K562 (cell line): ENCODE results near the gene PRTN3. TPM values are rescaled to one million over a fixed set of nuclear protein-coding genes. Genes with fewer than 3 reads are reported as not detected.

Source experiments
- GATAD2A ChIP-seq: fragments of 450-650 bp; IDR thresholded peaks from 2 replicates; pipeline ENCODE4 v1.6.1; 2017
- HDAC3 ChIP-seq: fragments of 450-650 bp; IDR thresholded peaks from 2 replicates; pipeline ENCODE4 v1.6.1; 2018; ENCODE audit warnings: borderline replicate concordance, mild to moderate bottlenecking, moderate library complexity; ENCODE audit not compliant: partially characterized antibody
- HDGF ChIP-seq: fragments of 450-650 bp; IDR thresholded peaks from 2 replicates; pipeline ENCODE4 v1.6.1; 2016
- ILK ChIP-seq: fragments of 450-650 bp; IDR thresholded peaks from 2 replicates; pipeline ENCODE4 v1.6.1; 2016; ENCODE audit warnings: missing genetic modification characterization, low read depth, mild to moderate bottlenecking, missing compliant biosample characterization, moderate library complexity, borderline replicate concordance
- JUN ChIP-seq, 2 experiments: sonication (generic) in 1 of 2; formaldehyde crosslinking in 1 of 2; IDR thresholded peaks; 2 replicates each; pipeline versions ENCODE4 v1.6.1 to v1.8.0; 2012 to 2022; ENCODE audit warnings: borderline replicate concordance in 2 of 2, mild to moderate bottlenecking in 2 of 2, improper control_type of control experiment in 1 of 2, low read depth in 1 of 2, low read length in 1 of 2, missing genetic modification reagents in 1 of 2
- JUND ChIP-seq, 2 experiments: IDR thresholded peaks; 2 replicates in 1 of 2; 3 replicates in 1 of 2; pipeline ENCODE4 v1.6.1; 2011; ENCODE audit warnings: borderline replicate concordance in 2 of 2, low read depth in 2 of 2, low read length in 2 of 2, improper control_type of control experiment in 1 of 2, missing biosample characterization in 1 of 2, missing genetic modification characterization in 1 of 2, missing genetic modification reagents in 1 of 2
- MCM2 ChIP-seq: fragments of 450-650 bp; IDR thresholded peaks from 2 replicates; pipeline ENCODE4 v1.6.1; 2017; ENCODE audit warnings: low read depth, mild to moderate bottlenecking
- NR2C1 ChIP-seq, 2 experiments: fragments of 450-650 bp; IDR thresholded peaks; 2 replicates each; pipeline ENCODE4 v1.6.1; 2017; ENCODE audit warnings: mild to moderate bottlenecking in 2 of 2, antibody characterized with exemption in 1 of 2, inconsistent platforms in 1 of 2, missing compliant biosample characterization in 1 of 2, missing genetic modification characterization in 1 of 2
- NRF1 ChIP-seq, 2 experiments: fragments of 450-650 bp; IDR thresholded peaks in 1 of 2; conservative IDR thresholded peaks in 1 of 2; 2 replicates each; pipeline ENCODE4 v1.6.1; 2014; ENCODE audit warnings: mild to moderate bottlenecking in 2 of 2
- SMARCE1 ChIP-seq: fragments of 450-650 bp; IDR thresholded peaks from 2 replicates; pipeline ENCODE4 v1.7.1; 2016; ENCODE audit warnings: mild to moderate bottlenecking
- SRF ChIP-seq, 2 experiments: fragments of 250-450, 450-650 bp in 1 of 2; sonication (Bioruptor Pico) in 1 of 2; sonication (generic) in 1 of 2; formaldehyde crosslinking; IDR thresholded peaks; 2 replicates each; pipeline versions ENCODE4 v1.5.0 to v1.5.1; 2020 to 2022; ENCODE audit warnings: mild to moderate bottlenecking in 1 of 2, missing genetic modification reagents in 1 of 2
- TAF9B ChIP-seq: fragments of 450-650 bp; IDR thresholded peaks from 2 replicates; pipeline ENCODE4 v1.6.1; 2018; ENCODE audit warnings: mild to moderate bottlenecking; ENCODE audit not compliant: partially characterized antibody
- TEAD1 ChIP-seq, 2 experiments: fragments of 450-650 bp in 1 of 2; sonication (generic) in 1 of 2; formaldehyde crosslinking; IDR thresholded peaks; 2 replicates each; pipeline versions ENCODE4 v1.4.0 to v1.8.0; 2020 to 2022; ENCODE audit warnings: mild to moderate bottlenecking in 2 of 2, missing genetic modification reagents in 1 of 2
- WHSC1 ChIP-seq: IDR thresholded peaks from one replicate; pipeline ENCODE4 v1.6.1; 2012; ENCODE audit warnings: low read length, control low read depth, inconsistent platforms
- ZBTB7A ChIP-seq: IDR thresholded peaks from 2 replicates; pipeline ENCODE4 v1.6.1; 2011; ENCODE audit warnings: low read depth, mild to moderate bottlenecking, low read length, moderate library complexity, borderline replicate concordance; ENCODE audit not compliant: control insufficient read depth
- ZC3H11A ChIP-seq: IDR thresholded peaks from 2 replicates; pipeline ENCODE4 v1.6.1; 2012; ENCODE audit warnings: low read depth, low read length, improper control_type of control experiment
- ZNF561 ChIP-seq: fragments of 450-650 bp; formaldehyde crosslinking; conservative IDR thresholded peaks from 2 replicates; pipeline ENCODE4 v1.4.0; 2020; ENCODE audit warnings: mild to moderate bottlenecking, moderate library complexity
- ZNF668 ChIP-seq: fragments of 250-450 bp; sonication (Bioruptor Pico); IDR thresholded peaks from 2 replicates; pipeline ENCODE4 v1.8.0; 2022; ENCODE audit warnings: mild to moderate bottlenecking, inconsistent platforms
- ZNF76 ChIP-seq: fragments of 250-450 bp; sonication (Bioruptor Pico); IDR thresholded peaks from 2 replicates; pipeline ENCODE4 v1.4.0; 2020; ENCODE audit warnings: mild to moderate bottlenecking, moderate library complexity, borderline replicate concordance
- ZNF785 ChIP-seq: fragments of 250-450 bp; sonication (Bioruptor Pico); IDR thresholded peaks from 2 replicates; pipeline ENCODE4 v1.4.0; 2020; ENCODE audit warnings: mild to moderate bottlenecking
- polyA plus RNA-seq, 8 experiments: library from polyadenylated mRNA; depleted of rRNA in 4 of 8; stranded (reverse) in 5 of 8; unstranded in 3 of 8; fragments of >200 nt; fragmentation: Nextera tagmentation in 2 of 8; fragmentation: Illumina TruSeq in 1 of 8; extraction: Ambion mirVana in 2 of 8; extraction: Trizol in 1 of 8; gene quantifications; 2 replicates each; pipeline versions ENCODE4 v1.2.1 to v1.2.3, GENCODE V29; 2011 to 2014; ENCODE audit warnings: inconsistent platforms in 1 of 8, missing spikeins in 1 of 8
- total RNA-seq, 7 experiments: library from RNA; depleted of rRNA in 6 of 7; stranded (reverse); fragments of >200 nt in 6 of 7; fragmentation: Illumina TruSeq in 2 of 7; extraction: Trizol in 2 of 7; gene quantifications; 2 replicates each; pipeline versions ENCODE4 v1.2.1 to v1.2.3, GENCODE V29; 2011 to 2021; ENCODE audit warnings: low replicate concordance in 1 of 7
- TF ChIP-seq, protein P1 (sequence below): sonication (generic); formaldehyde crosslinking; IDR thresholded peaks from 2 replicates; pipeline ENCODE4 v1.8.0; 2023; ENCODE audit warnings: missing genetic modification reagents, mild to moderate bottlenecking, borderline replicate concordance
- TF ChIP-seq, protein P2 (sequence below): fragments of 250-450 bp; sonication (Bioruptor Pico); IDR thresholded peaks from 2 replicates; pipeline ENCODE4 v1.5.0; 2022; ENCODE audit warnings: mild to moderate bottlenecking

PRTN3 gene
- total and polyA plus RNA-seq, 9 of the 15 experiments (the other 6 are each of a cell fraction or from before 2014, with no cell fraction given) = 0.14 to 0.86 (median 0.43) TPM; not detected in 3

- TF ChIP-seq, protein P1, sequence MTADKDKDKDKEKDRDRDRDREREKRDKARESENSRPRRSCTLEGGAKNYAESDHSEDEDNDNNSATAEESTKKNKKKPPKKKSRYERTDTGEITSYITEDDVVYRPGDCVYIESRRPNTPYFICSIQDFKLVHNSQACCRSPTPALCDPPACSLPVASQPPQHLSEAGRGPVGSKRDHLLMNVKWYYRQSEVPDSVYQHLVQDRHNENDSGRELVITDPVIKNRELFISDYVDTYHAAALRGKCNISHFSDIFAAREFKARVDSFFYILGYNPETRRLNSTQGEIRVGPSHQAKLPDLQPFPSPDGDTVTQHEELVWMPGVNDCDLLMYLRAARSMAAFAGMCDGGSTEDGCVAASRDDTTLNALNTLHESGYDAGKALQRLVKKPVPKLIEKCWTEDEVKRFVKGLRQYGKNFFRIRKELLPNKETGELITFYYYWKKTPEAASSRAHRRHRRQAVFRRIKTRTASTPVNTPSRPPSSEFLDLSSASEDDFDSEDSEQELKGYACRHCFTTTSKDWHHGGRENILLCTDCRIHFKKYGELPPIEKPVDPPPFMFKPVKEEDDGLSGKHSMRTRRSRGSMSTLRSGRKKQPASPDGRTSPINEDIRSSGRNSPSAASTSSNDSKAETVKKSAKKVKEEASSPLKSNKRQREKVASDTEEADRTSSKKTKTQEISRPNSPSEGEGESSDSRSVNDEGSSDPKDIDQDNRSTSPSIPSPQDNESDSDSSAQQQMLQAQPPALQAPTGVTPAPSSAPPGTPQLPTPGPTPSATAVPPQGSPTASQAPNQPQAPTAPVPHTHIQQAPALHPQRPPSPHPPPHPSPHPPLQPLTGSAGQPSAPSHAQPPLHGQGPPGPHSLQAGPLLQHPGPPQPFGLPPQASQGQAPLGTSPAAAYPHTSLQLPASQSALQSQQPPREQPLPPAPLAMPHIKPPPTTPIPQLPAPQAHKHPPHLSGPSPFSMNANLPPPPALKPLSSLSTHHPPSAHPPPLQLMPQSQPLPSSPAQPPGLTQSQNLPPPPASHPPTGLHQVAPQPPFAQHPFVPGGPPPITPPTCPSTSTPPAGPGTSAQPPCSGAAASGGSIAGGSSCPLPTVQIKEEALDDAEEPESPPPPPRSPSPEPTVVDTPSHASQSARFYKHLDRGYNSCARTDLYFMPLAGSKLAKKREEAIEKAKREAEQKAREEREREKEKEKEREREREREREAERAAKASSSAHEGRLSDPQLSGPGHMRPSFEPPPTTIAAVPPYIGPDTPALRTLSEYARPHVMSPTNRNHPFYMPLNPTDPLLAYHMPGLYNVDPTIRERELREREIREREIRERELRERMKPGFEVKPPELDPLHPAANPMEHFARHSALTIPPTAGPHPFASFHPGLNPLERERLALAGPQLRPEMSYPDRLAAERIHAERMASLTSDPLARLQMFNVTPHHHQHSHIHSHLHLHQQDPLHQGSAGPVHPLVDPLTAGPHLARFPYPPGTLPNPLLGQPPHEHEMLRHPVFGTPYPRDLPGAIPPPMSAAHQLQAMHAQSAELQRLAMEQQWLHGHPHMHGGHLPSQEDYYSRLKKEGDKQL (CRISPR knock-in tag) = no peak
- TF ChIP-seq TEAD1 (CRISPR knock-in tag; IDR thresholded peaks at IDR 0.05) (no peak), NRF1 (conservative IDR thresholded peaks at IDR 0.05 in 1 of 2, IDR thresholded peaks at IDR 0.05 in 1 of 2) (peak in 1 of 2 experiments; percentile 23; a peak in 1 of 4 replicates), ZNF561 (CRISPR knock-in tag) (no peak), TAF9B (no peak), MCM2 (no peak), ZBTB7A (no peak), ZNF668 (CRISPR knock-in tag) (no peak), SRF (CRISPR knock-in tag; IDR thresholded peaks at IDR 0.05) (no peak), ZC3H11A (no peak), ZNF76 (CRISPR knock-in tag) (no peak), GATAD2A (no peak), JUN (IDR thresholded peaks at IDR 0.05; ENCODE audit: borderline replicate concordance, low read depth, low read length) (no peak), JUN (CRISPR knock-in tag; IDR thresholded peaks at IDR 0.05; ENCODE audit: borderline replicate concordance) (no peak), JUND (IDR thresholded peaks at IDR 0.05; ENCODE audit: borderline replicate concordance, low read depth, low read length) (no peak), JUND (tag; IDR thresholded peaks at IDR 0.05; ENCODE audit: borderline replicate concordance, low read depth, low read length) (no peak), HDGF (no peak), HDAC3 (no peak), NR2C1 (IDR thresholded peaks at IDR 0.05) (no peak), NR2C1 (tag; IDR thresholded peaks at IDR 0.05) (no peak), ZNF785 (CRISPR knock-in tag) (no peak), SMARCE1 (no peak), WHSC1 (no peak), ILK (no peak)
- TF ChIP-seq, protein P2, sequence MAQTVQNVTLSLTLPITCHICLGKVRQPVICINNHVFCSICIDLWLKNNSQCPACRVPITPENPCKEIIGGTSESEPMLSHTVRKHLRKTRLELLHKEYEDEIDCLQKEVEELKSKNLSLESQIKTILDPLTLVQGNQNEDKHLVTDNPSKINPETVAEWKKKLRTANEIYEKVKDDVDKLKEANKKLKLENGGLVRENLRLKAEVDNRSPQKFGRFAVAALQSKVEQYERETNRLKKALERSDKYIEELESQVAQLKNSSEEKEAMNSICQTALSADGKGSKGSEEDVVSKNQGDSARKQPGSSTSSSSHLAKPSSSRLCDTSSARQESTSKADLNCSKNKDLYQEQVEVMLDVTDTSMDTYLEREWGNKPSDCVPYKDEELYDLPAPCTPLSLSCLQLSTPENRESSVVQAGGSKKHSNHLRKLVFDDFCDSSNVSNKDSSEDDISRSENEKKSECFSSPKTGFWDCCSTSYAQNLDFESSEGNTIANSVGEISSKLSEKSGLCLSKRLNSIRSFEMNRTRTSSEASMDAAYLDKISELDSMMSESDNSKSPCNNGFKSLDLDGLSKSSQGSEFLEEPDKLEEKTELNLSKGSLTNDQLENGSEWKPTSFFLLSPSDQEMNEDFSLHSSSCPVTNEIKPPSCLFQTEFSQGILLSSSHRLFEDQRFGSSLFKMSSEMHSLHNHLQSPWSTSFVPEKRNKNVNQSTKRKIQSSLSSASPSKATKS (CRISPR knock-in tag) = no peak
Measured at GRCh38 chr19:844546-844971, 3.8 kb downstream of the PRTN3 start (continued).
